NCI-H2171 treated with DMSO at 0.1 percent for 48 hours (cell line): Measurements from ENCODE around the gene RAD51B.
A peak's percentile ranks its signal among the peaks of the same experiment; 100 is the strongest.

Experiments used
- DNase-seq: peaks from one replicate; lab custom pipeline; 2025; lab: John Stamatoyannopoulos, UW

The RAD51B gene

DNA sequence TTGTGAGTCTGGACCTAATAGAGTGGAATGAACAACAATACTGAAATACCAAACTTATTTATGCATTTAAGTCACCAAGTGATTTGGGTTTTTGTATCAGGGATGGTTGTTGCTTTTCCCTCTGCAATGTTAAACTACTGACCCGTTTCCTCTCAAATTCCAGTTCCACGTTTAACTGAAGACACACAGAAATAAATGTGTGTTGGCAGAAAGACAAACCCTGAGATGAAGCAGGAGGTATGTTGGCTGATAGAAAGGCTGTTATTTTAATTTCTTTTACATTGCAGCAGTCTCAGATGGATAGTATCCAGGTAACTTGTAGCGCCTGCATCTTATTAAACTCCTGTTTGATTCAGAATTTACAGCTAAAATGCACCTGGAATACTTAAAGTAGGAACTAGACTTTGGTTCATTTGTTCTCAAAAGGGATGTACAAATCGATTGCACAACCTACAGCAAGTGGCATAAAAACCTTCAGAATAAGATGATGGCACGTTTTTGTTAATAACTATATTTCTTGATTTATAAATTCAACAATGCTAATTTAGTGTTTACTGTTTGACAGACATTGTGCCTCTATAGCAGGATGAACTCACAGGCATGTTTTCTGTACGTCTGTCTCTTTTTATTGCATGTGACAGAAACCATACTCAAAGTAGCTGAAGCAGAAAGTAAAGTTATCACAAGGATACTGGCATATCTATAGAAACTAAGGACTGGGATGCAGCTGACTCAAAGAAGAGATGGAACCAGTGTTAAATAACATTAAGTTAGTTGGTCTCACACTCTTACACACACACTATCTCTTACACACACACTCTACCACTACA is 567.6 kb downstream of the RAD51B start:
- peak; percentile 15 for DNase-seq

DNA sequence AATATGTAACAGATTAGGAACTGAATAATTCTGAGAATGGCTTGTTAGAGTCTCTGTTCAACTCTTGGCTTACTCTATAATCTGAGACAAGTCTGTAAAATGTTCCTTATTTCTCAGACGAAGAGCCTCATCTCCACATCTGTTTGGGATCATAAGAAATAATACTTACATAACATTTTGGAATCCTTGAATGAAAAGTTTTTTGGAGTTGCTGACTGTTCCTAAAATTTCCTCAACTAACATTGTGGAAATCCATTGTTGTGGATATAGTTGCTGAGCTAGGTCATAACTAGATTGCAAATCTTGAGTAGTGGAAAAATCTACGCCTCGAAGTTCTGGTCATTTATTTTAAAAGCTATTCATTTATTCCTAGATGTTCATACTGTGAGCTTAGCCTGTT is 570.4 kb downstream of the RAD51B start:
- no peak for DNase-seq

DNA sequence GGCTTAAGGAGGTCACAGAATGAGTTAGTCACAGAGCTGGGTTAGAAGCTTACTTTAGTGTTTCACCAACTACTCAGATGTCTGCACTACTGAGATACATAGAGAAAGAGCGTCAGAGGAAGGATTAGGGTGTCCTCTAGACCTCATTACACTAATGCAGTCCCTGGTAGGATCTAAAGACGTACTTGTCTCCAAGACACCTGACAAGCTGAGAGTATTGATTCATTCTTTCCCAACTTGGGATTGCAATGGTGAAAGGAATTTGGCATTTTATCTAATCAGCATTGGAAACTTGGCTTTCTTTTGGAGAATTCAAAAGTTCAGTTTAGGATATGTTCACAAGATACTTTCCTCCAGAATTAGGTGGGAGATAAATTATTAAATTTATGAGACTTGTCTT is 571.2 kb downstream of the RAD51B start:
- no peak for DNase-seq

DNA sequence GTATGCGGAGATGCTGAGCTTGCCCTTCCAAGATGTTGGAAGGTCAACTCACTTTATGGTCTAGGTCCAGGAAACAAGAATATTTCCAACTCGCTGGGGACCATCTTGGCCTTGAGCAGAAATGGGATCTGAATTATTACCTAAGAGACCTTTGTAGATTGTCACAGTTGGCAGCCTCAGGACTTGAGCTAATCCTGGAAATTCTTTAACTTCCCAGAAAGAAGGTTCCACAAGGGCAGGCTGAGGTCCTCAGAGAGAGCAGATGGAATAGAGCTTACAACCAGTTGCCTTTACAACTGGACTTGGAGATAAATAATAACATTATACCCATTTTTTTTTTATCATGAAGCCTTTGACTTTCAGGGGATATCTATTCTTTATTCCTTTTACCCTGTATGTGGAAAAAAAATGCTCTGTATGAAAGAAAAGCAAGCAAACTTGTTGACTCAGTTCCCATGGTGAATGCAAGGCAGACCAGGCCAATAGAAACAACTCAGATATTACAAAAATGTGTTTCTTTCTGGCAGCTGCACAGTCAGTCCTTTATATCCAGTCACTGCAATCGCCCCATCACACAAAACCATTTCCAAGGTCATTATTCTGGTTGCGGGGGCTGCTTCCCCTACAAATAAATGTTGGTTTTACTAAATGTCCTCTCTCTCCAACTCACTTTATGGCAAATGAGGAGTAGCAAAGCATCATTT is 571.9 kb downstream of the RAD51B start:
- no peak for DNase-seq

DNA sequence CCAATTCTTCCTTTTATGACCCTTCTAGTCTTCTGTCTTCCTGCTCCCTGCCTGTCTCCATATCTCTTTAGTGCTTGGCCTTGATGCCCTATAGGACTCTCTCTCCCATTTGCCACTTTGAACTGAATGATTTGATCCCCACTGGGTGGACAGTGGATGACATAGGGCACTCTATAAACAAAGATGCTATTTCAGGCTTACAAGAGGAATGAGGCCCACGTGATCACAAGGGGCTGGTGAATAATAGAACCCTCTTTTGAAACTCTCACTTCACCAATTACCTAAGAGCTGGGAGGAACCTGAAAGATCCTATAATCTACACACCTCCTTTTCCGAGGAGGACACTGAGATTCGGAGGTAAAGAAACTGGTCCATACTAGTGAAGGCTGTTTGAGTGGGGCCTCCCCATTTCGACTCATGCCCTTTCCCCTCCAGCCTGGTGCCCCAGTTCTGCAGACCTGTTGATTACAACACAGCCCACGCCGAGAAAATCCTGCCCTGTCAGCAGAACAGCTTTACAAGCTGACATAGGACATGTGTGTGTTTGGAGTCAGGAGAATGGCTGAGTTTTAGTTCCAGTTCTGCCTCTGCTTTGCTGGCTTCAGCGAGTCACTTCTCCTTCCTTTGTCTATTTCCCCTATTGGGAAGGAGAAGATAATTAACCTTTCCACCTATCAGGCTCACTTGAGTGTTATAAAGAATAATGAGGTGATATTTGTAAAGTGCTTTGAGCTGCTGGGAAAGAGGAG is 573.0 kb downstream of the RAD51B start:
- no peak for DNase-seq

DNA sequence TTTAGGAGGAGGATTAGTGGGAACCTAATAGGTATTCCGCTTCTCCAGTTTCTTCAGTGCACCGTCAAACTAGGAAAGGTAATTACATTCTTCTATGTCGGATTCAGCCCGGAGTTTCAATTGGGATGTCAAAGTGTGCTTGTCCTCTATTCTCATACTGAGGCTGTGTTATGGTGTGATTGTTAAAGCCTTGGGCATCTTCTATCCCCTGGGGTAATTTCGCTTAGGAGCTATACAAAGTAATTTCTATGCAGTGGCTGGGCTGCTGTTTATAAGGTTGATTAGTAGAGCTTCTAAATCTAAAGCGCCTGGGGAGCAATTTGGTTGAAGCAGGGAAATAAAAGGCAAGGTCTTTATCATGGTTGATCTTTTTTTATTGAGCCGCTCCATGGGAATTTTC is 573.7 kb downstream of the RAD51B start:
- no peak for DNase-seq

DNA sequence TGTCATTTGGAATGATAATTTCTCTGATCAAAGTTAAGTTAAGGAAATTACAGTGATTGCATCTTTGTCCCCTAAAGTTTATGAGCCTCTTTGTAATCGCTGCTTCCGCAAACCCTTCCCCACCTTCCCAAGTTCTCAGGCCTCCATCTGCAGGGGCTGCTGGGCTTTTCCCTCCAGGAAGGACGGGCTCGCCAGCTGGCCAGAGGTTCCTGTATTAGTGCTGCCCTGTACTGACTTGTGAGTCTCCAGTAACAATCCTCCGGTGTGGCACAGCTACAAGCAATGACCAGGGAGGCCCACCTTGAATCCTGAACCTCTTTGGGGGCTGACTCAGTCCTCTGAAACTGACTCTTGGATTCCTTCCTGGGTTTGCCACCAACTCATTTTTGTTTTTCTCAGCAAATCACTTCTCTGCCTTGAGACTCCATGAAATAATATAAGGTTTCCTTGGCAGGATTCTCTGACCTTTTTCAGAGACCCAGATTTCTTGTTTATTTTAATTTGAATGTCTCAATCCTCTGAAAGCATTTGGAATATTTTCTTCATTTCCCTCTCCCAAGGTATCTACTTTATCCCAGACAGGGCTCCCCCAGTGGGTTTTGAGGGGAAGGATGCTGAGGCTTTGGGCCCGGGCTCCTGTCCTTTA is 574.7 kb downstream of the RAD51B start:
- DNase-seq, result no peak

DNA sequence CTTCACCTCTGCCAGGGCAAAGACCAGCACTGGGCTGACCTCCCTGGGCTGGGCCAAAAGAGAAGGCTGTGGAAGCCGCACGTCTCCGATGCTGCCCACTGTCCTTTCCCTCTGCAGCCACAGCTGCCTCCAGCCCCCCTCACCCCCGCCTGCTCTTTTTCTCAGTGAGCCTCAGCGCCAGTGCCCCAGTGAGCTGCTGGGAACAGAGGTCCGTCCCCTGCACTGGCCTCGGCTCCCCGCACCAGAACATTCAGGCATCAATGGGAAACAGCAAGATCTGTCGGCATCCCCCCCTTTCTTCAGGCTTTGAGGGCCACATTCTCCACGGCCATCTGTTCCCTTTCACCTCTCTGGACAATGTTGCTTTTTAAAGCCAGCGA is 575.2 kb downstream of the RAD51B start:
- no peak for DNase-seq

DNA sequence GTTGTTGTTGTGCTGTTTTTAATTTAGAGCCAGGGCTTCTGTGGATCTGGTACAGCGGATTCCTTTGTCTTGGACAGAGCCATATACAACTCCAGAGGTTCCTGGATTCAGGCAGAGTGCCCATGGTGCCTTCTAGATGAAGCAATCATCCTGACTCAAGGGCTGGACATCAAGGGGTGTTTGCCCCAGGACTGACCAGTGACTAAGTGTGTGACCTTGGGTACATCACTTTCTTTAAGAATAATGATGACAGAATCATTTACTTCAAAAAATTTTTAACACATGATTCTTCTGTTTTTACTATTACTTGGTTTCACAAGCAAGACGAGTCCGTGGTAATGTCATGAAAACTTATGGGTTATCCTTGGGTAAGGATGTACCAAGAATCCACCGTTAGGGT is 576.0 kb downstream of the RAD51B start:
- no peak for DNase-seq

DNA sequence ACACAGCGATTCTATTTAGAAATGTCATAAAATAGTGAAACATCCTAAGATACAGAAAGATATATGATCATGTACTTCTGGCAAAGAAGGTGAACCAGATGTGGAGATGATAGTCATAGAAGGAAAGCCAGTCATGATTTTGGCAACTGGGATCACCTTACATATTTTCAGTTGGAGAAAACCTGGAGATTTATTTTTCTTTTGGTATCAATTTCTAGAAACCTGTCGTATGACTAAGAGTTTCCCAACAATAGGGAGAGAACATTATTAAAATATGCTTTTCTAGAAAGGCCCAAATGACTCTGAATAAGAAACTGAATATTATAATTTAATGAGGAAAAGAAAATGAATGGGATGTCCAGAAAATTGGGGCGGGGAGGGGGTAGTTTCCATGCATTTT is 576.9 kb downstream of the RAD51B start:
- no peak for DNase-seq

DNA sequence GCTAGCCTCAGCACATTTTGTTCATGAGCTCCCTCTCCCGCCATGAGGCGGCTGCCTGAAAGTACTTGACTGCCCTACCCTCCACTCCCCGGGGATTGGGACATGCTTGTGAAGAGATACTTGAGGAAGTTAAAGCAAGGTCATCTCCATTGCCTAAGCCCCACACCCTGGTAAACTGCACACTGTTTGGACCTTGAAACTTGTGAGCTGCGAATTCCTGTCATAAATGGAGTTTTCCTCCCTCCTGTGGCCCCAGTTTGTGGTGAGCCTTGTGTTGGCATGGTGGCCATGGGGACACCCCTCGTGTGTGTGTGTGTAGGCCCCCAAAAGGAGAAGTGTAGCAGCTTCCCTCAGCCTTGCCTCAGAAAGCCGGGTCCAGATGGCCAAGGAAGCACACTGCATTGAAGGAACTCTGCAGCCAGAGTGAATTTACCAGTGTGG is 577.8 kb downstream of the RAD51B start:
- no peak for DNase-seq

DNA sequence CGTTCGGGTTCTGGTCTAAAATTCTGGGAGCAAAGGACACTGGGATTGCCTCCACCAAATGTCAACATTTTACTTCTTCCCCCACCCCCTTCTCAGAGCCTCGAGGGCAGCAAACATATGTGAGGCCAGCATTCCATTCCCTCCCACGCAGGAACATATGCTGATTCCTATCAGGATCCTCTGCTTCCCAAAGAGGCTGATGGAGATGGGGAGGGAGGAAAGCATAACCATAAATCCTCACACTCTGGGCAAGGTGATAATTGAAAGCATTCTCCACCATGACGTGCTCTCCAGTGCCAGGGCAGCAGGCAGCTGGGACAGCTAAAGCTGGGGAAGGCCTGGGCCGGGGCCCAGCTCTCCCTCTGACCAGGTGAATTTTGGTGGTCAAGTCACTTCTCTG is 578.2 kb downstream of the RAD51B start:
- DNase-seq, result peak; percentile 23

DNA sequence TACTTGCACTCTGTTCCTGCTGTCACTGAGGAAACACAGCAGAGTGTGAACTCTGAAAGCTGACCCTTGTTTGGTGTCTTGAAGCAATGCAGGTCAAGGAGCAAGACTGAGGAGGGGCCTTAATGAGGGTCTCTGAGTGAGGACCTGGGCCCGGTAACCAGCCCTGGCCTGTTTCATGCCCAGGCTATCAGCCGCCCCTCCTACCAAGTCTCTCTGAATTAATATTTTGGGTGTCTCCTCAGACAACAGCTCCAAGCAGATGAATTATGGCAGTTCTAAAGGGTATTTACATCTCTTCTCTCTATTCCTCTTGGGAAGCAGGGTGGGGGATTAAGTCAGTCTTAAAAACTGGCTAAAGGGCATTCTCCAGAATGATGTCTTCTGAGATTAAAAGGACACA is 578.8 kb downstream of the RAD51B start:
- DNase-seq, result no peak

DNA sequence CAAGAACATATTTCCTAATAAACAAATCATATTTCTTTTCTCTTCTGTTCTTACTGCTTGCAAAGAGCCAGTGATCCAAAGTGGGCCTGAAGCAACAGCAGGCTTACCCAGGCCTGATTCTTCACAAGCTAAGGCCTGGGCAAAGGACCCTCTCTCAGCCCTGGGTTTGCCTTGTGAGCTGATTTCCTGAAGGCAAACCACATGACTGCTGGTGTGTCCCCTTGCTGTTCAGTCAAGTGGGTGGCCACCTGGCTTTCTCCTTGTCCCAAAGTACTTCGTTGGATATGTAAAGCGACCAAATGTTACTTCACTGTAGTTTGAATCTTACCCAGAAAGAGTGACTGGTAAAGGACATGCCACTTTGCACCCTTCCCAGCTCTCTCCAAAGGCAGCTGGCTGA is 580.4 kb downstream of the RAD51B start:
- DNase-seq, result no peak

DNA sequence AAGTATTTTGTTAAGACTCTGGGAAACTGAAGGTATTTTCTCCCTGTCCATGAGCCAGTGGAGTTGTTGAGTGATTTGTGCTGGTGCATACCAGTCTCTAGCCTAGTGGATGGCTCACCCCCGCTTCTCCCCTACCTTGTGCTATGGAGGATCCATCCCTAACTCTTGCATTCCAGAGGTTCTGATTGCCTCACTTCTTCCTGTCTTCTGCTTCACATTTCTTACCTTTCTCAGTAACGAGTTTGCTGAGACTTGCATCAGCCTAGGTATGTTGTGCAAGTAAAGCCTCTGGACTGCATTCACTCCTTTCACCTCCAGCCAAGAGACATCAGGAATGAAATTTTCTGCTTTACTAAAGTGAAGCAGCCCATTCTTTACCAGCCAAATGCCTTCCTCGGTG is 581.7 kb downstream of the RAD51B start:
- DNase-seq, result no peak

DNA sequence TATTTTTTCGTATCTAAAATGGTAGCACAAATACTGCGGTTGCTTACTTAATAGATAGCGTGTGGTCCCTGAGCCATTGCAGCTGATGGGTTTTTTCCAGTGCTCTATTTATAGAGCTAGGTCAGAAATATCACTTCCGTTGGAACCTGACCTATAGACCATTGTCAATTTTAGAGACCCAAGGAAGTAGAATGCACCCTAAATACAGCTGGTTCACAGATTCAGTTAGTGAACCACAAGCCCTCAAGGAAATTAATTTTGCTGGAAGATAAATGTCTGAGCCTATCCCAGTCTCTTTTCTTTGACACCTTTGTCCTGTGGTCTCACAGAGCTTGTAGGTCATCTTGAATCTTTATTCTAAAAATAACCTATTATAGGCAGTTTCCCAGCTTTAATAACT is 582.3 kb downstream of the RAD51B start:
- no peak for DNase-seq

DNA sequence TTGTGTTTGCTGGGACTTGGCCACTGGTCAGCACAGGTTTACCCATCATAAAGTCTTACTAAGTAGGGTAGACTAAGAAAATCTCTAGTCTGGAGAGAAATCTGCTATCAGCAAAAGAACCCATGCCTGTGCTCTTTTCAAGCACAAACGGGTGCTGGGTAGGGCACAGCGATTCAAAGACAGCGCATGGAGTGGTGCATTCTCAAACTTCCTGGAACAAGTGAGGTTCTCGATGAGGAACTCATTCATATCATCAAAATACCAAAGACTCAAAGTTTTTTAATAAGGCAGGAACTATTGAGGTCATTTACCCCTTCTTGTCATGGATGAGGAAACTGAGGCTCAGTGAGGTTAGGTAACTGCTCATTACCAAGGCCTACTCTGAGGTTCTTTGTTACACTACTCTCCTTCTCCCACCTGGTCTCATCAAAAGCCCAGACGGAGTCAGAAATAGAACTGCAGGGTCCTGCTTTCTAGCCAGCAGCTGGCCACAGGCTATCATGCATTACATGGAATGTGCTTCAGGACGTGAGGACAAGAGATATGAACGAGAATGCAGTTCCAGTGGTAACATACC is 583.0 kb downstream of the RAD51B start:
- DNase-seq, result no peak

DNA sequence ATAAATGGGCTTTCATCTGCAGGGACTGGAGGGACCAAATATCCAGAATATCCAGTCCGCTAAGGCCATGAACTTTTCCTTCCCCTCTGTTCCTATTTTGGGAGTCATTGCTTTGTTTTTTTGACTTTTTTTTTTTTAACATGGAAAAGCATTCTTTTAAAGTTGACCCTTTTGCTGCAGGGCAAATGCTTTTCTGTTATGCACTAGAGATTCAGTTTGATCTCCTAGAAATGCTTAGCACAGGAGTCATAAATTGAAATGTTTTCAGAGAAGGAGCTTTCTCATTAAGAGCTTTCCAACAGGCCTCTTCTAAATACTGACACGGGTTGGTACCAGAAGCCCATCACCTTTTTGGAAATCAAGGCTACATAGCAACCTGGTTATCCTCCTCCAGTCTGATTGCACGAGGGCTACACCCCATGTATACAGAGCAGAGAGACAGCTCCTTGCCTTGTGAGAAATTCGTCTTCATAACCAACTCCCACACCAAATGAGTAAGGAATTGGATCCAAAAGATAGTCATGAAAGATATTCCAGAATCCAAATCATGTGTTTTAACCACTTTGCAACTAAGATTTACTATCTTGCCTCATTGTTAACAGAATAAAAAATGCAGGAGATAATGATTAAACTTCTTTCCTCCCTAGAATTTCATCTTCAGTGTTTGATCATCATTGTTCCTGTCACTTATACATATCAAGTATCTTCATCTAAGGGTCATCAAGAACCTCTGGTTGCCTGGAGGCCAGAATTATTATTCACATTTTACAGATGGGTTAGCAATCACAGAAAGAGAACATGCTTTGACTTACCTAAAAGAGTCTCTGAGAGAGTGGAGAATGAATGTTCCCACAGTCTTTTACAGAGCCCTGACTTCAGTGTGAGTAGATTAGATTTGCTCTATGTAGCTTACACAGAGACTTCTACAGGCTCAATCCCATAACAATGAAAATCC is 583.9 kb downstream of the RAD51B start:
- no peak for DNase-seq

DNA sequence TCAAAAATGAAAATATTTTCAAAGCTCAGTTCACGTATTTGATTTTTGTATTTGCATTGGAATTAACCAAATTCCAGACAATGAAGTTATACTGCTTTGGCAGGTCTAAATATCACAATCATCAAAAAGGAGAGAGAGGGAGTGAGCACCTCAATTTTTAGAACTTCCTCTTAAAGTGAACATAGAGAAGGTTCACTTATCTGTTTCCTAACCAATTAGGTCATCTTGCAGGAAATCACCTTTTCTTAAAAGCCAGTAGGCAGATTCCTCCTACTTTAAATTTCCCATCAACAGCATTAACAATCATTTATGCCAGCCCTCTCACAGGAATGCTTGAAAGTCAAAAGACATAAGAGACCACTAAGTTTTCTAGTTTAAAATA is 584.6 kb downstream of the RAD51B start:
- DNase-seq, result no peak

DNA sequence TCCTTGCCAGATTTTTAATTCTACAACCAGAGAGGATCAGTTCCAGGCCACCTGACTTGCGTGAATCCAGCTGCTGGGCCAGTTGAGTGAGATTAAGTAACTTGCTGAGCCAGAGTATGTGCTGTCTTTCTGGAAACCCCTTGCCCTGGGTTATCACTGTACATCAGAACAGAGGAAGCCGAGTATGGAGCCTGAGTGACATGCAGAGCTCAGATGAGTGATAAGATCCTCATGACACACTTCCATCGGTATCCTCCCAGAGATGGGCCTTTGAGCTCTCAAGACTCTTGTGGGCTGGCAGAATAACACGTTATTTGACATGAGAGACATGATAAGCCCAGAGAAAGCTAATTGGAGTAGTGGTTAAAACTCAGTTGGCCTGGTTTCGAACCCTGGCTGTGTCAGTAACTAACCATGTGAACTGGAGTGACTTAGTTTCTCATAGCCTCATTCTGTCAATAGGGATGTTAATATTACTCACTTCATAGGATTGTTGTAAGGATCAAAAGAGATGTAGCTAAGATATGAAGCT is 585.1 kb downstream of the RAD51B start:
- DNase-seq, result no peak

DNA sequence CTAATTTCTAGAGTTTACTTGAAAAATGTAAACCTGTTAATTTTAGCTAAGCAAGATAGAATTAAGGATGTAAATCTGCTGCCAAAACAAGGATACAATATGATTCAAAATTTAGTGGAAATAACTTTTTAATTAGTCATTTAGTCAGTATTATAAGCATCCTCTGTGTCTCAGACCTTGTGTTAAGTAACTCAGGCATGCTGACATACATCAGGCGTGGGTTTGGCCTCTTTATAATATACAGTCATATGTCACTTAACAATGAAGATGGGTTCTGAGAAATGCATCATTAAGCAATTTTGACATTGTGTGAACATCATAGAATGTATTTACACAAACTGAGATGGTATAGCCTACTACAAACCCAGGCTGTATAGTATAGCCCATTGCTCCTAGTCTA is 586.4 kb downstream of the RAD51B start:
- no peak for DNase-seq
